D721Med (cell line): ENCODE measurements around the gene AFG1L.

ENCODE experiments used
- DNase-seq: peaks from one replicate; pipeline ENCODE4 v3.0.0; 2011; ENCODE audit warnings: low spot score; ENCODE audit not compliant: insufficient read length
- FAIRE-seq: peaks from 2 replicates; lab custom pipeline; 2011; peaks lifted over from hg19 to GRCh38; lab: Jason Lieb, UNC
- CTCF ChIP-seq: IDR thresholded peaks from 2 replicates; pipeline ENCODE4 v1.5.1; 2012; ENCODE audit warnings: mild to moderate bottlenecking, control low read depth; ENCODE audit not compliant: insufficient read depth; ENCODE audit errors: missing control alignments

The AFG1L gene

DNA sequence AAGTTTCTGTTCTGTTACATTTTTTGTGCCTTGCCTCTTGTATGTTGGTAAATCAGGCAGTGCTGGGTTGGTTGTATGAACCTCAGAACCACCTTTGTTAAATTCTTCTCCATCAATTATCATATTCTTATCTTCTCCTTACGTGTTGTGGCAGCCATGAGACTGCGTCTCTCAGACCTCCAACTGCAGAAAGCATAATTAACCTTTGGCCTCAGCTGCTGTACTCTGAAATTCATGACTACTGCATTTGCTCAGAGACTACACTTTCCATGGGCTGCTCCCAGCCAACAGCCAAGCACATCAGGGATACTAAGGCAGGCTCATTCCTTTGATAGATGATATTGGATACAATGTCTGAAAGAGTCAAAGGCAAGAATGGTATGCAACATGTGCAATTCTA is 18.9 kb upstream of the AFG1L start:
- TF ChIP-seq CTCF = no peak
- DNase-seq (no peak), FAIRE-seq (no peak)

DNA sequence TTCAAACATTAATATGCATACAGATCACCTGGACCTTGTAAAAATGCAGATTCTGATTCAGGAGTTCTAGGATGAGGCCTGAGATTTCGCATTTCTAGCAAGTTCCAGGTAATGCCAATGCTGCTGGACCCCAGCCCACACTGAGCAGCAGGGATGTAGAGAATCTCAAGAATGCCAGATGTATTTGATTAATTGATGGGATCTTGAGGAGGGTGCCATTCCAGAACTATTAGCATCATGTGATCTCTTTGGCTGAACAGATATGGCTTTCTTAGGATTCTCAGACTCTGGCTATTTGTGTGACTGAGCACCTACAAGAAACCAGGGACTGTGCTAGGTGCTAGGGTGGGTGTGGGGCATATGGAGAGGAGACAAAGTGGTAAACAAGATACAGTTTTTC is 17.6 kb upstream of the AFG1L start:
- FAIRE-seq = no peak
- no peak for DNase-seq
- TF ChIP-seq CTCF = no peak

- no peak for TF ChIP-seq CTCF
- no peak for FAIRE-seq
- DNase-seq = no peak
These were observed 17.0 kb upstream of the AFG1L start for GRCh38 chr6:108277831-108278230.

GRCh38 chr6:108285381-108285780 is 9.5 kb upstream of the AFG1L start:
- FAIRE-seq (no peak), DNase-seq (no peak)
- TF ChIP-seq CTCF = no peak

DNA sequence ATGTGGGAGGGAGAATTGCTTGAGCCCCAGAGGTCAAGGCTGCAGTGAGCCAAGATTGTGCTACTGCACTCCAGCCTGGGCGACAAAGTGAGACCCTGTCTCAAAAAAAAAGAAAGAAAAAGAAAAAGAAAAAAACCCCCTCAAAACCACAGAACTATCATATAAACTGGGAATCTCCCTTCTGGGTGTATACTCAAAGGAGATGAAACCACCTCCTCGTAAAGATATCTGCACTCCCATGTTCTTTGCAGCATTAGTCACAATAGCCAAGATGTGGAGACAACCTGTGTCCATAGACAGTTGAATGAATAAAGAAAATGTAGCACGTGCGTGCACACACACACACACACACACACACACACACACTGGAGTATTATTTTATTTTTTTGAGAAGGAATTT is 8.5 kb upstream of the AFG1L start:
- DNase-seq = no peak
- no peak for FAIRE-seq
- TF ChIP-seq CTCF = no peak

GRCh38 chr6:108287373-108287772 is 7.5 kb upstream of the AFG1L start:
- DNase-seq (no peak), FAIRE-seq (no peak)
- TF ChIP-seq CTCF = no peak

DNA sequence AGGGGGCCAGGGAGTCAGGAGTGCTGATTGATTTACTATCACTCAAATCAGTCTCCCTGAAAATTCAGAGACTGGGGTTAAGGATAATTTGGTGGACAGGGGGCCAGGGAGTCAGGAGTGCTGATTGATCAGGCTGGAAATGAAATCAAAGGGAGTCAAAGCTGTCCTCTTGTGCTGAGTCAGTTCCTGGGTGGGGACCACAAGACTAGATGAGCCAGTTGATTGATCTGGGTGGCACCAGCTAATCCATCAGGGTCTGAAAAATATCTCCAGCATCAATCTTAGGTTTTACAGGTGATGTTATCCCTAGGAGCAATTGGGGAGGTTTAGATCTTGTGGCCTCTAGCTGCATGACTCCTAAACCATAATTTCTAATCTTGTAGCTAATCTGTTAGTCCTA is 6.1 kb upstream of the AFG1L start:
- no peak for FAIRE-seq

More for the DNA sequence above, 6.1 kb upstream of the AFG1L start:
- no peak for TF ChIP-seq CTCF
- DNase-seq = no peak
